ENCODE results near the gene TMEM117.
"Not testable (repeated sequence)": the region's sequence is repeated elsewhere in the genome, so short reads cannot be mapped to it uniquely, and the experiment has no call there.

The TMEM117 gene

GRCh38 chr12:43861015-43861839, 25.3 kb downstream of the TMEM117 start:
- H3K36me3 ChIP-seq (ENCODE audit: control insufficient read depth, insufficient read depth, low read length), result no peaks in the 10 kb centered on the region
- no peak overlapping the region for H3K27ac ChIP-seq (ENCODE audit: insufficient read depth, low read depth, low read length, poor library complexity, severe bottlenecking)
- H3K4me1 ChIP-seq (ENCODE audit: control insufficient read depth, insufficient read depth, low read length), result no peaks in the 10 kb centered on the region
- H3K4me3 ChIP-seq (ENCODE audit: insufficient read depth, low read depth, low read length), result no peak overlapping the region
- no peaks in the 10 kb centered on the region for H3K27me3 ChIP-seq (ENCODE audit: control insufficient read depth, insufficient read depth, low read length, poor library complexity, severe bottlenecking)
- no peaks in the 10 kb centered on the region for H3K9me3 ChIP-seq (ENCODE audit: control insufficient read depth, low read length)
- whole genome bisulfite sequencing, 2 experiments, result 87 to 98% methylated on average over 6 to 7 of the region's 7 CpGs

DNA sequence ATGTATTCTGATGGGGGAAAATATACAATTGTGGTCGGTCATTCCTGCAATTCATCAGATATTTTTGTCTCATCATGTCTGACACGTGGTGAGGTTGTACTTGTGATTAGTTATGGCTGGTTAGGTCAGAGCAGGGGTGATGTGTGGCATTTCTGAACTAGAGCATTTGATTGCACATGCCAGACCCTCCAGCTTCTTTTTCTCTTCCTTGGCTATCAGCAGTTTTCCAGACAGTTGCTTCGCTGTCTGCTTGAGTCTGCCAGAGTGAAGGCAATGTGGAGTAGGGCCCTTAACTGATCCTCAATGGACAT, 25.9 kb downstream of the TMEM117 start:
- WGBS, 2 experiments, result 95 to 99% methylated on average over 3 of the region's 3 CpGs
- Histone ChIP-seq H3K4me1 (ENCODE audit: control insufficient read depth, insufficient read depth, low read length) (no peaks in the 10 kb centered on the region), H3K4me3 (ENCODE audit: insufficient read depth, low read depth, low read length) (no peak overlapping the region), H3K9me3 (ENCODE audit: control insufficient read depth, low read length) (no peaks in the 10 kb centered on the region), H3K36me3 (ENCODE audit: control insufficient read depth, insufficient read depth, low read length) (no peaks in the 10 kb centered on the region), H3K27ac (ENCODE audit: insufficient read depth, low read depth, low read length, poor library complexity, severe bottlenecking) (no peak overlapping the region), H3K27me3 (ENCODE audit: control insufficient read depth, insufficient read depth, low read length, poor library complexity, severe bottlenecking) (no peaks in the 10 kb centered on the region)

GRCh38 chr12:43863770-43864366, 28.0 kb downstream of the TMEM117 start:
- no peaks in the 10 kb centered on the region for H3K27me3 ChIP-seq (ENCODE audit: control insufficient read depth, insufficient read depth, low read length, poor library complexity, severe bottlenecking)
- 96% methylated on average over 23 of the region's 23 CpGs for WGBS, 2 experiments
- H3K9me3 ChIP-seq (ENCODE audit: control insufficient read depth, low read length), result no peaks in the 10 kb centered on the region
- no peaks in the 10 kb centered on the region for H3K36me3 ChIP-seq (ENCODE audit: control insufficient read depth, insufficient read depth, low read length)
- H3K4me1 ChIP-seq (ENCODE audit: control insufficient read depth, insufficient read depth, low read length), result no peaks in the 10 kb centered on the region
- no peak overlapping the region for H3K4me3 ChIP-seq (ENCODE audit: insufficient read depth, low read depth, low read length)
- no peak overlapping the region for H3K27ac ChIP-seq (ENCODE audit: insufficient read depth, low read depth, low read length, poor library complexity, severe bottlenecking)

DNA sequence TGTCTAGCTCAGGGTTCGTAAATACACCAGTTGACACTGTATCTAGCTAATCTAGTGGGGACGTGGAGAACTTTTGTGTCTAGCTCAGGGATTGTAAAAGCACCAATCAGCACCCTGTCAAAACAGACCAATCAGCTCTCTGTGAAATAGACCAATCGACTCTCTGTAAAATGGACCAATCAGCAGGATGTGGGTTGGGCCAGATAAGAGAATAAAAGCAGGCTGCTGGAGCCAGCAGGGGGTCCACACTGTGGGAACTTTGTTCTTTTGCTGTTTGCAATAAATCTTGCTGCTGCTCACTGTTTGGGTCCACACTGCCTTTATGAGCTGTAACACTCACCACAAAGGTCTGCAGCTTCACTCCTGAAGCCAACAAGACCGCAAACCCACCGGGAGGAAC, 28.7 kb downstream of the TMEM117 start:
- H3K27me3 ChIP-seq (ENCODE audit: control insufficient read depth, insufficient read depth, low read length, poor library complexity, severe bottlenecking); H3K4me1 ChIP-seq (ENCODE audit: control insufficient read depth, insufficient read depth, low read length); H3K9me3 ChIP-seq (ENCODE audit: control insufficient read depth, low read length); H3K36me3 ChIP-seq (ENCODE audit: control insufficient read depth, insufficient read depth, low read length); H3K27ac ChIP-seq (ENCODE audit: insufficient read depth, low read depth, low read length, poor library complexity, severe bottlenecking); H3K4me3 ChIP-seq (ENCODE audit: insufficient read depth, low read depth, low read length): not testable (repeated sequence)
- 90 to 93% methylated on average over 5 of the region's 5 CpGs for WGBS, 2 experiments

DNA sequence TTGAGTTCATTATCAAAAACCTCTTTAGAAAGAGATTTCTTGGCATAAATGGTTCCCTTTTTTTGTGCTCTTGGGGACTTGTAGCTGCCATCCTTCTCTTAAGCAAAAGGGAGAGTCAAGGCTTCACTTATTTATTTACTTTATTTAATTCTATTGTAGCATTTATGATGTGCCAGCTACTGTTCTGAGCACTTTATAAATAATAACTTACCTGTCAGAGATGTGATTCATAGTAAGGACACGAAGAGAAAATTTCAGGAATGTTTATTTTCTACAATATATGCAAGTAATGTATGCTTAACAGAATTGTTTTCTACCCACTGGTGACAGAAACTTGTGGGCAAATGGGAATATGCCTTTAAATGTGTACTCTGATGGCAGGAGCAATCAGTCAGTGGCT, 33.3 kb downstream of the TMEM117 start:
- Histone ChIP-seq H3K9me3 (ENCODE audit: control insufficient read depth, low read length) (no peaks in the 10 kb centered on the region), H3K36me3 (ENCODE audit: control insufficient read depth, insufficient read depth, low read length) (no peaks in the 10 kb centered on the region)
- WGBS, 2 experiments, result no CpG with 5 or more reads among the region's 1 CpG

GRCh38 chr12:43869765-43870164, 33.9 kb downstream of the TMEM117 start:
- H3K27ac ChIP-seq (ENCODE audit: insufficient read depth, low read depth, low read length, poor library complexity, severe bottlenecking); H3K9me3 ChIP-seq (ENCODE audit: control insufficient read depth, low read length); H3K27me3 ChIP-seq (ENCODE audit: control insufficient read depth, insufficient read depth, low read length, poor library complexity, severe bottlenecking); H3K36me3 ChIP-seq (ENCODE audit: control insufficient read depth, insufficient read depth, low read length); H3K4me3 ChIP-seq (ENCODE audit: insufficient read depth, low read depth, low read length); H3K4me1 ChIP-seq (ENCODE audit: control insufficient read depth, insufficient read depth, low read length): not testable (repeated sequence)

More for the DNA sequence above, 33.3 kb downstream of the TMEM117 start:
- Histone ChIP-seq H3K4me1 (ENCODE audit: control insufficient read depth, insufficient read depth, low read length) (no peaks in the 10 kb centered on the region), H3K4me3 (ENCODE audit: insufficient read depth, low read depth, low read length) (no peak overlapping the region), H3K27me3 (ENCODE audit: control insufficient read depth, insufficient read depth, low read length, poor library complexity, severe bottlenecking) (no peaks in the 10 kb centered on the region), H3K27ac (ENCODE audit: insufficient read depth, low read depth, low read length, poor library complexity, severe bottlenecking) (no peak overlapping the region)

- H3K36me3 ChIP-seq (ENCODE audit: control insufficient read depth, insufficient read depth, low read length); H3K9me3 ChIP-seq (ENCODE audit: control insufficient read depth, low read length); H3K27ac ChIP-seq (ENCODE audit: insufficient read depth, low read depth, low read length, poor library complexity, severe bottlenecking); H3K27me3 ChIP-seq (ENCODE audit: control insufficient read depth, insufficient read depth, low read length, poor library complexity, severe bottlenecking); H3K4me3 ChIP-seq (ENCODE audit: insufficient read depth, low read depth, low read length); H3K4me1 ChIP-seq (ENCODE audit: control insufficient read depth, insufficient read depth, low read length): not testable (repeated sequence)
- WGBS, 2 experiments, result 92 to 97% methylated on average over 2 of the region's 2 CpGs
Observed at GRCh38 chr12:43871258-43871657, 35.4 kb downstream of the TMEM117 start.

DNA sequence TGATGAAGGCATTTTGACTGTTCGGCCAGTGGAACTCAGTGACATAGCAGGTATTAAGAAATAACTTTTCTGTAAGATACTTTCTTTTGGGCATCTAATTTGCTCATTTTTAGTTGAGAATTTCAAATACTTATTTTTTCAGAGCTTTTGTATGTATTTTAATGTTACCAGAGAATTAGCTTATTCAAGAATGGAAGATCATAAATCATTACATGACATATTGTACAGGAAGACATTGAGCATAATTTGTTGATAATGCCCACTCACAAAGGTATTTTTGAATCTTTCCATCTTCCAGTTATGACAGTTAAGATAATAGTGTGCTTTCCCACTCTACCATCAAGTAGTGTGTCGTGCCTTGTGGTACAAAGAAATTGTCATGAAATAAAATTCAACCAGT, 36.5 kb downstream of the TMEM117 start:
- no peaks in the 10 kb centered on the region for H3K9me3 ChIP-seq (ENCODE audit: control insufficient read depth, low read length)
- no peaks in the 10 kb centered on the region for H3K27me3 ChIP-seq (ENCODE audit: control insufficient read depth, insufficient read depth, low read length, poor library complexity, severe bottlenecking)
- H3K4me3 ChIP-seq (ENCODE audit: insufficient read depth, low read depth, low read length), result no peak overlapping the region
- no peaks in the 10 kb centered on the region for H3K4me1 ChIP-seq (ENCODE audit: control insufficient read depth, insufficient read depth, low read length)
- 94 to 100% methylated on average over 1 to 2 of the region's 2 CpGs for WGBS, 2 experiments
- no peaks in the 10 kb centered on the region for H3K36me3 ChIP-seq (ENCODE audit: control insufficient read depth, insufficient read depth, low read length)
- no peak overlapping the region for H3K27ac ChIP-seq (ENCODE audit: insufficient read depth, low read depth, low read length, poor library complexity, severe bottlenecking)

GRCh38 chr12:43878050-43878449, 42.2 kb downstream of the TMEM117 start:
- H3K9me3 ChIP-seq (ENCODE audit: control insufficient read depth, low read length), result no peaks in the 10 kb centered on the region
- H3K4me1 ChIP-seq (ENCODE audit: control insufficient read depth, insufficient read depth, low read length), result no peaks in the 10 kb centered on the region
- WGBS, 2 experiments, result 88 to 94% methylated on average over 3 of the region's 3 CpGs
- no peaks in the 10 kb centered on the region for H3K27me3 ChIP-seq (ENCODE audit: control insufficient read depth, insufficient read depth, low read length, poor library complexity, severe bottlenecking)
- H3K36me3 ChIP-seq (ENCODE audit: control insufficient read depth, insufficient read depth, low read length), result no peaks in the 10 kb centered on the region
- H3K4me3 ChIP-seq (ENCODE audit: insufficient read depth, low read depth, low read length), result no peak overlapping the region
- H3K27ac ChIP-seq (ENCODE audit: insufficient read depth, low read depth, low read length, poor library complexity, severe bottlenecking), result no peak overlapping the region

DNA sequence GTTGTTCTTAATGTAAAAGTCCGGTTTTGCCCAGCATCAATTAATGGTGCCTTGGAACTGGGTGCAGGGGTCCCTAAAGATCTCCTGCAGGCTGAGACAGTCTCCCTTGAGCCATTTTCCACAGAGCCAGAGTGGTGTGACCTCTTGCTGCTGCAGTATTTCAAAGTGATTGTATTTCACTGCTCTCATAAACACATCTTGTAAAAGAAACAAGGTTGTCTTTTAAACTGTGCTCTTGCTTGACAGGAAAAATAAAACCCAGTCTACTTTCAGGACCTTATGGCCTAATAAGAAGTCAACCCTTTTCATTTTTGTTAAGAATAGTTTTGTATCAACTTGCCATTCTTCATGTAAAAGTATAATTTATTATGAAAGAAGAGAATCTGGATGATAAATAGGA, 44.7 kb downstream of the TMEM117 start:
- Histone ChIP-seq H3K27me3 (ENCODE audit: control insufficient read depth, insufficient read depth, low read length, poor library complexity, severe bottlenecking) (no peaks in the 10 kb centered on the region), H3K4me1 (ENCODE audit: control insufficient read depth, insufficient read depth, low read length) (peaks cover 5% of the 10 kb centered on the region), H3K36me3 (ENCODE audit: control insufficient read depth, insufficient read depth, low read length) (no peaks in the 10 kb centered on the region), H3K27ac (ENCODE audit: insufficient read depth, low read depth, low read length, poor library complexity, severe bottlenecking) (no peak overlapping the region), H3K4me3 (ENCODE audit: insufficient read depth, low read depth, low read length) (no peak overlapping the region), H3K9me3 (ENCODE audit: control insufficient read depth, low read length) (no peaks in the 10 kb centered on the region)
- WGBS, 2 experiments, result 84 to 92% methylated on average over 1 of the region's 1 CpG
